GM21515 (cell line): ENCODE measurements around the gene HDHD5.
"Not testable (repeated sequence)": the region's sequence is repeated elsewhere in the genome, so short reads cannot be mapped to it uniquely, and the experiment has no call there.

Experiments
- ATAC-seq: cut with Tn5 transposase; IDR thresholded peaks from one replicate; pipeline ENCODE4 v1.9.1; 2021; ENCODE audit not compliant: unreplicated experiment

HDHD5 gene

GRCh38 chr22:17157714-17158113 lies 1.4 kb downstream of the HDHD5 start:
- ATAC-seq = no peak

- no peak for ATAC-seq
Measured at GRCh38 chr22:17155941-17156340, 3.1 kb downstream of the HDHD5 start.

GRCh38 chr22:17152971-17153370 lies 6.1 kb downstream of the HDHD5 start:
- no peak for ATAC-seq

DNA sequence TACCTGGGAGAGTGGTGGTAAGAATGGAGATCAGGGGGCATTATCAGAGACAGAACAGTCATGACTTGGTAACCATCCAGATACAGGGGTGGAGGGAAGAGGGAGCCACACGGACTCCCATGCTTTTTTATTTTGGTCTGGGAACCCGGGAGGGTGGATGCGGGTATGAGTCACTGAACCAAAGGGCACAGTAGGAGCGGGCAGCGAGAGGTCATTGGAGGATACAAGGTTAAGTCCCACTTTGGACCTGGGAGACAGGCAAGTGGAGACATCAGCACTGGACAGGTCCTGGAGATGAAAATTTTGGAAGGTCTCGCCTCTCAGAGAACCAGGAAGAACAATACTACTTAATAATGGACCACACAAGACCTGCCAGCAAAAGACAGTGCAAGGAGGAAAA lies 6.7 kb downstream of the HDHD5 start:
- no peak for ATAC-seq

- no peak for ATAC-seq
Measured at GRCh38 chr22:17149076-17149815, 9.8 kb downstream of the HDHD5 start.

- ATAC-seq = not testable (repeated sequence)
Measured at GRCh38 chr22:17147458-17147857, 11.6 kb downstream of the HDHD5 start.

GRCh38 chr22:17145021-17145680 lies 13.9 kb downstream of the HDHD5 start:
- ATAC-seq = no peak

GRCh38 chr22:17143826-17144225 lies 15.3 kb downstream of the HDHD5 start:
- ATAC-seq = no peak

DNA sequence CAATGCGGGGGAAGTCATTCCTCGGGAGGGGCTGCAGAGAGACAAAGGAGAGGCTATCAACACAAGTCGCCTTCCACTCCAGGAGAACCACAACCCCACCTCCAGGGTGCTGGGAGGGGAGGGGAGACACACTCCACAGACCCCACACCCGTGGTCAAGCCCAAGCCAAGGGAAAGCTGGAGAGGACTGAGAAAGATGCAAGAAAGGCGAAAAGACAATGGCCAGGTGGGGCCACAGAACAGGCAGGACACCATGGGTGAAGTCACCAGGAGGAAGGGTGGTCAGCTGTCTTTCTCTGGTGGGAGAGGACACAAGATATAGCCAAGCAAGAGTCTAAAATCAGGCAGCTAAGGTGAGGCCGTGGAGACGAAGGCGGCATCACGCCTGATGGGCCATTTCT lies 16.0 kb downstream of the HDHD5 start:
- ATAC-seq = no peak

- ATAC-seq = no peak
Measured at GRCh38 chr22:17140826-17141766, 18.0 kb downstream of the HDHD5 start.

- ATAC-seq = no peak
Measured at GRCh38 chr22:17140022-17140421, 19.1 kb downstream of the HDHD5 start.

DNA sequence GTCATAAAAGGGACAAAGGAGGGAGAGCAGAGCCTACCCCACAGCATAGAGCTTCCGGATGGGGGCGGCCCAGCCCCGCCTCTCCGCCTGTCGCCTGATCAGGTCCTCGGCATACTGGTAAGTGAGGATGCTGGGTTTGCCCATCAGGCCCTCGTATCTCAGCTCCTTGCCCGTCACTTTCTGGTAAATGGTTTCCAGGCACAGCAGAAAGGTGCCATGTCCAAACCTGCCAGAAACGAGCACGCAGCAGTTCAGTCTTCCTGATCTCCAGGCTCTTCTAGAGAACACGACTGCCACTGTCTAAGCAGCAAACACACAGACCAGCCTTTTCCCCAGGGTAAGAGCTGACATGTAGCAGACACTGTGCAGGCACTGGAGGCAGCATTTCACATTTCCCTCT lies 20.6 kb downstream of the HDHD5 start:
- no peak for ATAC-seq

DNA sequence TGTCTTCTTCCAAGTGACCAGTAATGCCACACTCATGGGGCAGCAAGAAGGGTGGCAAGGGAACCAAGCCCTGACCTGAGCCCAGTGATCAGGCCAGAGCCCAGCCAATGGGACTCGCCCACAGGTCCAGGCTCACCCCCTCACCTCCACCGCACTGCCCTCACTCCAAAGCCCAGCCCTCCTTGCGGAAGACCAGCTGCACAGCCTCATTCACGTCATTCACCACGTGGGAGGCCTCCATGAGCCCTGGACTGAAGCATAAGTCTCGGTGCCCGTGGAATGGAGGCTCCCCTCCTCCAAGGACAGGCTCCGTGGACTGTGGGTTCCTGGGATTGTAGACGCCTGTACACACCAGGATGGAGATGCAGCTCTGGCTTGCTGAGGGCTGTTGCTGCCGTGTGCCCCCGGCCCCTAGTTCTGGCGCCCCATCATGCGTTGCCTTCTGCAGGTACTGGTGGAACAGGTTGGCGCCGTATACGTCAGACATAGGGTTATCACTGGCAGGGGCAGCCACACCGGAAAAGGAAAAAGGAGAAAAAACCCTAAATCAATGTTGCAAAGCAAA lies 21.1 kb downstream of the HDHD5 start:
- no peak for ATAC-seq

DNA sequence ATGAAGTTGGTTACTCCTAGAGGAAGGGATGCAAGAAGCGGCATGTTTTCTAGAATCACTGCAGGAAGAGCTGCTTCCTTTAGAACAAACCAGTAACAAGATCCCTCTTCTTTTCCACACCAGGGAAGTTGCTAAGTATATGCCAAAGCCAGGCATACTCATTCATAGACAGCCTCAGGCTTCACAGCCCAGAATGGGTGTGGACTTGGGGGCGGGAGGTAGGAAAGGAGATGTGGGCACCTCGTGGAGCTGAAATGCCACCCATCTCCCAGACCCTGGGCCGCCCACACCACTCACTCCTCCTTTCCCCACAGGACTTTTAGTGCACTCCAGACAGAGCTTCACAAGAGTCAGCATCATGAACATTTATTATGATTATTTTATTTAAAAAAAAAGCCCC lies 21.9 kb downstream of the HDHD5 start:
- ATAC-seq = no peak

- ATAC-seq = no peak
Measured at GRCh38 chr22:17135153-17135760, 23.8 kb downstream of the HDHD5 start.

DNA sequence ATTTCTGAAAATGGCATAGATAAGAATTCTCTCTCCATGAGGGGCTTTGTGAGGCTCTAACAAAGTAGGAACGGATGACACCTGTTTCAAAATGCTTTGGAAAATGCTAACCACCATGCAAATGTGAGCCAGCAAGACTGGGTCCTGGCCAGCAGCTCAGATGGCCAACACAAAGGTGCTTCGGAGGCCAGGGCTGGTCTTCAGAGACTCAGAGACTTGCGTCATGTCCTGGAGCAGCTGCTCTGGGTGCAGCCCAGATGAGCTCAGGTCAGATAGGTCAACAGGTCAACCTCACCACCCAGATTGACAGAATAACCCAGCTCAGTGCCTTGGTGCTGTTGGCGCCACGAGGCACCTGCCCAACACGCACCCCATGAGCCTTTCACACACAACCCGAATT lies 25.9 kb downstream of the HDHD5 start:
- no peak for ATAC-seq

- no peak for ATAC-seq
Measured at GRCh38 chr22:17132112-17132511, 27.0 kb downstream of the HDHD5 start.

DNA sequence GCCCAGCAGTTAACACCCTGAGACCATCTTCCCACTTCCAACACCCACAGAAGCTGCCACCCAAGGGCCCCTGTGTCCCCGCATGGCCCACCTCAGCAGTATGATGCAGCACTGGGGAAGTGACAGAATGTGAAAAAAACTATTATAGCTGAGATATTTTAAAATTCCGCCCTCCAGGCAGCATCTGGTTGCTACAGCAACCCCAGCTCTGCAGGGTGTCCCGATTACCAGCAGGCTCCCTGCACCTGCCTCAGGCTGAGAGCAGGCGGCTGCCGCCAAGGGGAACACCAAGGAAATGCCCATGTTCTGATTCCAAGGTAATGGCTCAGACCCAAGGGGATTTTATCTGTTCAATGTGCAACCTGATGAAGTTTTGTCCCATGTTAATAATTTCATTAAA lies 27.4 kb downstream of the HDHD5 start:
- no peak for ATAC-seq

- no peak for ATAC-seq
Measured at GRCh38 chr22:17130199-17130598, 28.9 kb downstream of the HDHD5 start.

DNA sequence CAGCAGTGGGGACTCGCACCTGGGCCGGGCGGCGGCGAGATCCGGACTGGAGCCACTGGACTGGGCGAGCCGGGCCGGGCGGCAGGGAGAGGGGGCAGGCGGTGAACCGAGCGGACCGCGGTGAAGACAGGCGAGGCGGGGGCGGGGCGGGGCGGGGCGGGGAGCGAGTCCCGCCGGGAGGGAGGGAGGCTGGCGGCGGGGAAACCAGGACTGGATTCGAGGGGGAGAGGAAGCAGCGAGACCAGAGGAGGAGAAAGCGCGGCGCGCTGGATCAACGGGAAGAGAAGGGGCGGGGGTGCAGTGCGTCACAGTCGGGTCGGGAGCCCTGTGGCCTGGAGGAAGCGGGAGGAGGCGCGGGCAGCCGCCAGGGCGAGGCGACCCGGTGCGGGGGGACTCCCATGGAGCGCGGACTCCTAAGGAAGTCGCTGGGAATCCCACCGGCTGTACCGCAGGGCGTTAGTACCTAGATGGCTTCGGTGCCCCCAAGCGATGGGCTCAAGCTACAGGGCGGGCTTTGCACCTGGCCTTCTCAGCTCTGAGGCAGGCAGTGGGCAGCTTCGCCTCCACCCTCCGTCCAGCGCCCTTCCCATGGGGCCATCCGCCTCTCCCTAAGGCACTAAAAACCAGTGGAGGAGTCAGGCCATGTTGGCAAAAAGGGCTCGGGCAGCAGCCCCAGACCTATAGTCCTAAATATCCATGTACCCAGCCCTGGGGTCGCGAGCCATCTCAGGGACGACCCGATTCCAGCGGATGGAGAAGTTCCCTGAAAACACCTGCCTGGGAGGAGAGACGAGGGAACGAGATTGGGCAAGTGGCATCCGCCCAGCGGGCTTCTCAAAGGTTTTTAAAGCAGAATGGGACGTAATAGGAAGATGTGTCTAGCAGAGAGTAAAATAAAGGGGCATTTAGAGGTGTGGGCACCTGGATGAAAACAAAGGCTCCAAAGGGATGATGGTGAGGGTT lies 37.6 kb downstream of the HDHD5 start, which contains the start of gene TMEM121B:
TSS of gene TMEM121B (minus strand) at position 128 of the 963 bp plus-strand sequence. CDS start 233 bp downstream, outside the sequence.
- ATAC-seq = no peak
